ENCODE results near the gene SLC16A6.

The SLC16A6 gene

DNA sequence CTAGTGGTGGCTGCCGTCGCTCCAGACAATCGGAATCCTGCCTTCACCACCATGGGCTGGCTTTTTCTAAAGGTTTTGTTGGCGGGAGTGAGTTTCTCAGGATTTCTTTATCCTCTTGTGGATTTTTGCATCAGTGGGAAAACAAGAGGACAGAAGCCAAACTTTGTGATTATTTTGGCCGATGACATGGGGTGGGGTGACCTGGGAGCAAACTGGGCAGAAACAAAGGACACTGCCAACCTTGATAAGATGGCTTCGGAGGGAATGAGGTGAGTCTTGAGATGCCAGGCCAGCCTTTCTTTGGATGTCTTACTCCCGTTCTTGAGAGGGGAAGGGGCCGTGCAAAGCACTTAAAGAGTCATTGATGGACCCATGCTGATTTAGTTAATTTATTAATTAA is 16.5 kb upstream of the SLC16A6 start:
- H3K27ac ChIP-seq, result no peak overlapping the region
- TF ChIP-seq, protein P1, sequence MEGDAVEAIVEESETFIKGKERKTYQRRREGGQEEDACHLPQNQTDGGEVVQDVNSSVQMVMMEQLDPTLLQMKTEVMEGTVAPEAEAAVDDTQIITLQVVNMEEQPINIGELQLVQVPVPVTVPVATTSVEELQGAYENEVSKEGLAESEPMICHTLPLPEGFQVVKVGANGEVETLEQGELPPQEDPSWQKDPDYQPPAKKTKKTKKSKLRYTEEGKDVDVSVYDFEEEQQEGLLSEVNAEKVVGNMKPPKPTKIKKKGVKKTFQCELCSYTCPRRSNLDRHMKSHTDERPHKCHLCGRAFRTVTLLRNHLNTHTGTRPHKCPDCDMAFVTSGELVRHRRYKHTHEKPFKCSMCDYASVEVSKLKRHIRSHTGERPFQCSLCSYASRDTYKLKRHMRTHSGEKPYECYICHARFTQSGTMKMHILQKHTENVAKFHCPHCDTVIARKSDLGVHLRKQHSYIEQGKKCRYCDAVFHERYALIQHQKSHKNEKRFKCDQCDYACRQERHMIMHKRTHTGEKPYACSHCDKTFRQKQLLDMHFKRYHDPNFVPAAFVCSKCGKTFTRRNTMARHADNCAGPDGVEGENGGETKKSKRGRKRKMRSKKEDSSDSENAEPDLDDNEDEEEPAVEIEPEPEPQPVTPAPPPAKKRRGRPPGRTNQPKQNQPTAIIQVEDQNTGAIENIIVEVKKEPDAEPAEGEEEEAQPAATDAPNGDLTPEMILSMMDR (IDR thresholded peaks at IDR 0.05), result no peak
- TF ChIP-seq ZFX (IDR thresholded peaks at IDR 0.05; ENCODE audit: borderline replicate concordance), result no peak

DNA sequence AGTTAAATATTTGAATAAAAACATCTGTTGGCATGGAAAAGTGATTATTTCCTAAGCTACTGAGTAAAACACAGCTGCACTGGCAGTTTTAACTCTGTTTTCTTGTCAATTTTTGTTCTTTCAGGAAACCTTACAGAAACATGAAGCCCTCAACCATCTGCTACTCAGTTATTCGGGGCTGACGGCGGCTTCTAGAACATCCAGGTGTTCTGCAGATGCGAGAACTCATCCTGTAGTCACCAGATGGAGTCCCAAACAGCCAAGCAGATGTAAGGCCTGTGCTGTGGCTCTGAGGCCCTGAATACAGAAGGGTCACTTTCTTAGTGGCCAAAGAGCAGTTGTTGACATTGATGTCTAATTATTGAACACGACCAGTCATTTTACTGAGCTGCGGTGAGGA is 15.9 kb upstream of the SLC16A6 start:
- H3K27ac ChIP-seq, result no peak overlapping the region
- TF ChIP-seq, protein P1 (IDR thresholded peaks at IDR 0.05), result no peak
- TF ChIP-seq ZFX (IDR thresholded peaks at IDR 0.05; ENCODE audit: borderline replicate concordance), result no peak

DNA sequence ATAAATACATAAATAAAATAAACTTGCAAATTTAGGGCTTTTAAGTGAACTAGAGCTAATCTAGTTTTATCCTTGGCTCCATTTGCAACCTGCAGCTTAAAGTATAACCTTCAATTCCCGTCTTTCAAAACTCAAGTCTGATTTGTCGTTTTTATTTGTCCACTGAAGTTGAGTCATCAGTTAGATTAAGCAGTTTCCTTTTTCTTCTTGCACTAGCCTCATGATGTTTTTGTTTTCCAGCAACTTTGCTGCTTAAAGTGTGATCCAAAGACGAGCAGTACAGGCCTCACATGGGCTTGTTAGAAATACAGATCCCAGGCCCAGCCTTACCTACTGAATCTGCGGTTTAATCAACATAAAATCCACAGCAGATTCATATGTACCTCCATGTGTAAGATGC is 14.2 kb upstream of the SLC16A6 start:
- no peak for TF ChIP-seq ZFX (IDR thresholded peaks at IDR 0.05; ENCODE audit: borderline replicate concordance)
- TF ChIP-seq, protein P1 (IDR thresholded peaks at IDR 0.05), result no peak
- H3K27ac ChIP-seq, result no peak overlapping the region

DNA sequence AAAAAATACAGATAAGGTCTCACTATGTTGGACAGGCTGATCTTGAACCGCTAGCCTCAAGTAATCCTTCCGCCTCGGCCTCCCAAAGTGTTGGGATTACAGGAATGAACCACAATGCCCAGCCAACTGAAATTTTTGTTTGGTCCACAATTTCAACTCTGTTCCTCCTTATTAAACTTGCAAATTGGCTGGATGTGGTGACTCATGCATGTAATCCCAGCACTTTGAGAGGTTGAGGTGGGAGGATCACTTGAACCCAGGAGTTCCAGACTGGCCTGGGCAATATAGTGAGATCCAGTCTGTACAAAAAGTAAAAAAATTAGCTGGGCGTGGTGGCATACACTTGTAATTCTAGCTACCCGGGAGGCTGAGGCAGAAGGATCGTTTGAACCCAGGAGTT is 13.8 kb upstream of the SLC16A6 start:
- H3K27ac ChIP-seq, result no peak overlapping the region
- TF ChIP-seq, protein P1 (IDR thresholded peaks at IDR 0.05), result no peak
- no peak for TF ChIP-seq ZFX (IDR thresholded peaks at IDR 0.05; ENCODE audit: borderline replicate concordance)

DNA sequence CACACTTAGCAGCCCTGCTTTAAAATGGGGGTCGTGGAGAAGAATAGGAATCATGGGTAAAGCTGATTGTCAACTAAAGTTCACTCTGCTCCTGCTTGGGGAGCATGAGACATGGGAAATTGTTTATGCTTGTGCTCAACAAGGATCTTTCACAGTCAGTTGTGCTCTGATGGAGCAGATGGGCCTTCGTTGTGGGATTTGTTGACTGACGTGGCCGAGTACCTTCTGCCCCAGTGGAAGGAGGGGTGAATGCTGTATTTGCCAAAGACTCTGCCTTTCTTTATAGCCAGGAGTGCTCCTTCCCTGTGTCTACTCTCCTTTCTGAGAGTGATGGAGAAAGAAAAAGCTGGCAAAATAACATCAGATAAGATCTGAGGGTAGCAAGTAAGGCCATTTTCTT is 11.7 kb upstream of the SLC16A6 start:
- TF ChIP-seq, protein P1 (IDR thresholded peaks at IDR 0.05), result no peak
- TF ChIP-seq ZFX (IDR thresholded peaks at IDR 0.05; ENCODE audit: borderline replicate concordance), result no peak
- no peak overlapping the region for H3K27ac ChIP-seq

DNA sequence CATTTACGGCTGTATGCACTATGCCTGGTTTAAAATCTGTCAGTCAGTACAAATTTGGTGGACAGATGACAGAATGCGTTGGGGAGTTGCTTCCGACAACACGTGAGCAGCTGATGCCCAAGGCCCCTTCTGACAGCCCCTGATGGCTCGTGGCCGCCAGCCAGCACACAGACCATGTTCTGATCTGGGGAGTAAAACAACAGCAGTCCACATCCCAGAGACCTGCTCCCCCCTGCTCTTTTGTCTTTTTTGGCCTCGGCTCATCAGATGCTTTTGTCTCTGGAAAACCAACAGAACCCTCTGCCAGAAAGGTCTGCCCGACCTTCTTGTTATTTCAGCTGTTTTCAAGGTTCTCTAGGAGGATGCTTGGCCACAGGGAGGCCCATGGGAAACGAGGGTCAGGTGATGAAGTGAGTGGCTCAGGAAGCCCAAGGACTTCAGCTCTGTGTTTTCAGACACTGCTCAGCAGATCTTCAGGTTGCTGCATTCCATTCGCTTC is 11.2 kb upstream of the SLC16A6 start:
- H3K27ac ChIP-seq, result no peak overlapping the region
- TF ChIP-seq, protein P1 (IDR thresholded peaks at IDR 0.05), result no peak
- no peak for TF ChIP-seq ZFX (IDR thresholded peaks at IDR 0.05; ENCODE audit: borderline replicate concordance)

DNA sequence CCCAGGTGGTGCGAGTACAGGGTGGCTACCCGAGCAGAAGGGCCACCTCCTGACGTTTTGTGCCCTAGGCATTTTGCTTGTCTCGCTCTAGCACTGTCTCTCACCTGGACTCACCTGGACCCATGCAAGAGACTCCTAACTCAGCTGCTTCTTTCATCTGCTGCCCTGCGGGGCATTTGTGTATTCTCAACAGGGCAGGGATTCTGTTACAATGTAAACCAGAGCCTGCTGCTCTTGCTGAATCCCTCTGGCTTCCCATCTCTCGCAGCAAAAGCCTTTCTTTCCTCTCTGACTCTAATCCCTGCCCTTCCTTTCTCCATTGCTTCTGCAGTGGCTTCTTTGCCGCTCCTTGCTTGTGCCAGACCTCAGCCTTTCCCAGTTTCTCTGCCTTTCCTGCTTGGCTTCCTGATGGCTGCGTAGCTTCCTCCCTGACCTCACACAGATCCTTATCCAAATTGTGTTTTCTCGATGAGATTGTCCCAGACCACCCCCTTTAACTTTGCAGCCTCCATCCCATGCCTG is 10.6 kb upstream of the SLC16A6 start:
- no peak for TF ChIP-seq ZFX (IDR thresholded peaks at IDR 0.05; ENCODE audit: borderline replicate concordance)
- TF ChIP-seq, protein P1 (IDR thresholded peaks at IDR 0.05), result no peak
- no peak overlapping the region for H3K27ac ChIP-seq
